AG09309 (cell line): ENCODE data around the gene ITSN1.

Source experiments
- DNase-seq: peaks from one replicate; pipeline ENCODE4 v3.0.0-alpha.2; 2010; ENCODE audit warnings: low read depth
- H3K4me3 ChIP-seq: 2 replicates; pipeline ENCODE4 v1.5.1; 2011; ENCODE audit warnings: mild to moderate bottlenecking, low read depth, low read length, moderate library complexity; ENCODE audit not compliant: control insufficient read depth
- TF ChIP-seq, protein P1 (sequence below): IDR thresholded peaks from 2 replicates; pipeline ENCODE4 v1.5.1; 2011; ENCODE audit warnings: mild to moderate bottlenecking, low read depth, low read length, inconsistent platforms; ENCODE audit not compliant: insufficient read depth, control insufficient read depth; ENCODE audit errors: missing control alignments

Gene ITSN1

DNA sequence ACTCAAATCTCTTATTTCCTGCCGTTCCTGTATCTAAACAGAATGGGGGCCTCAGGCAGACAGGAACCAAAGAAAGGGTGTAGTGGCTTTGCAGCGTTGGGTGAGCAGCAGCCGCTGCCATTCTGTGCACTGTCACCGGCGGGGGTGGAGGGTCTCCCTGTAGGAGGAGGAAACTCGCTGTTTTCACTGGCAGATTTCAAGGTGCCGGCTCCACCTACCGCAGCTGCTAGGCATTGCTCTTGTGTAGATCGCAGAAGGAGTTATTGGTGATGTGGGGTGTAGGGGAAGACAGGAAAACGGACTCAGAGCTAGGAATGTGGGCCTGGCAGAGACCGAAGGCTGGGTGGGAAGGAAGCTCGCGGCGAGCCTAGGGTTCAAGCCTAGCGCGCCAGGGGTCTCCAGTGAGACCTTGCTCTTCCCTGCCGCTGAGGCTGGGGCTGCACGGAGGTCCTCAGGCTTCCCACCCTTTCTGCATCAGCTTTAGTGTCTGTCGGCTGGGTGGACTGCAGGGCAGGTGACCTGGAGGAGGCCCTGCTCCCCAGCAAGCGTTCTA lies 252.5 kb downstream of the ITSN1 start:
- TF ChIP-seq, protein P1, sequence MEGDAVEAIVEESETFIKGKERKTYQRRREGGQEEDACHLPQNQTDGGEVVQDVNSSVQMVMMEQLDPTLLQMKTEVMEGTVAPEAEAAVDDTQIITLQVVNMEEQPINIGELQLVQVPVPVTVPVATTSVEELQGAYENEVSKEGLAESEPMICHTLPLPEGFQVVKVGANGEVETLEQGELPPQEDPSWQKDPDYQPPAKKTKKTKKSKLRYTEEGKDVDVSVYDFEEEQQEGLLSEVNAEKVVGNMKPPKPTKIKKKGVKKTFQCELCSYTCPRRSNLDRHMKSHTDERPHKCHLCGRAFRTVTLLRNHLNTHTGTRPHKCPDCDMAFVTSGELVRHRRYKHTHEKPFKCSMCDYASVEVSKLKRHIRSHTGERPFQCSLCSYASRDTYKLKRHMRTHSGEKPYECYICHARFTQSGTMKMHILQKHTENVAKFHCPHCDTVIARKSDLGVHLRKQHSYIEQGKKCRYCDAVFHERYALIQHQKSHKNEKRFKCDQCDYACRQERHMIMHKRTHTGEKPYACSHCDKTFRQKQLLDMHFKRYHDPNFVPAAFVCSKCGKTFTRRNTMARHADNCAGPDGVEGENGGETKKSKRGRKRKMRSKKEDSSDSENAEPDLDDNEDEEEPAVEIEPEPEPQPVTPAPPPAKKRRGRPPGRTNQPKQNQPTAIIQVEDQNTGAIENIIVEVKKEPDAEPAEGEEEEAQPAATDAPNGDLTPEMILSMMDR, result peak; percentile 90
- peak overlapping the region; percentile 39 for H3K4me3 ChIP-seq
- DNase-seq, result peak; percentile 61

DNA sequence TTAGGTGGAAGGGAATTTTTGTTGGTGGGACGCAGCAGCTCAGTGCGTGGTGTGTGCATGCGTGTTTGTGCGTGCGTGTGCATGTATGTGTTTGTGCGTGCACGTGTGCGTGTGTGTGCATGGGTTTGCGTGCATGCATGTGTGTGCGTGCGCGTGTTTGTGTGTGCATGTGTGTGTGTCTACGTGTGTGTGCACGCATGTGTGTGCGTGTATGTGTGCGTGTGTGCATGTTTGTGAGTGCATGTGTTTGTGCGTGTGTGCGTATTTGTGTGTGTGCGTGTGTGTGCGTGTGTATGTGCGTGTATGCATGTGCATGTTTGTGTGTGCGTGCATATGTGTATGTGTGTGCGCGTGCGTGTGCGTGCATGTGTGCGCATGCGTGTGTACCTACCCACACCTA lies 253.1 kb downstream of the ITSN1 start:
- no peak for DNase-seq
- H3K4me3 ChIP-seq, result no peak overlapping the region
- TF ChIP-seq, protein P1, result no peak

DNA sequence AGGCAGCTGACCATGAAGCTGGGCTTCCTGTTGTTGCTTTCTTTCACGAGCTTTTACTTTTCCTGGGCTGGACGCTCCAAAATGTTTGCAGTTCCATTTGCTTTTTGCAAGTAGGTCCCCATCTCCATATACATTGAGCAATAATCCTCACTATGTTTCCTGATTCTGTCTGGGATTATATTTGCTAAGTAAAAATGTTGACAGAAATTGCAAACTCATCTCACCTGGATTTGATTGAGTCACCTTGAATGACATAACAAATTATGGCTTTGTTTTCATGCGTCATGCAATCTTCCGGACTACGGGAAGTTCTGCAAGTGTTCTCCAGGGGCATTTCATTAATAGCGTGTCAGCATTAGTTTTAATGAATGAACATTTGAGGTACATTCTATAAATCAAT lies 254.4 kb downstream of the ITSN1 start:
- no peak overlapping the region for H3K4me3 ChIP-seq
- DNase-seq, result no peak
- TF ChIP-seq, protein P1, result no peak

DNA sequence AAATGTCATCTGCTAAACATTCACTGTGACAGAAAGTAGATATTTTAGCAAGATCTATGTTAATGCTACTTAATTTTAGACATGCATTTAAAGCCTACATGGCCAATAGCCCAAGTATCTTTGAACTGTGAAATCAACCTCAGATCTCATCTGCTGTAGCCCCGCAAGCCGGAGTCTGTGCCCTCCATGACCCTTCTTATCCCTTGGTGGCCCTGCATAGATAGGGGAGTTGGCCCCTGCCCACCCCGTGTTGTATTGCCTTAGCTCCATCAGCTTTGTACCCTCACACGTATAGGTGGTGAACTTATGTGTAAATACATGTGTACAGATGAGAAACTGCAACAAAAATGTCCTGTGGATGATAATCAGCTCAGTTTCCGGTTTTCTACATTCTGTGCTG lies 254.8 kb downstream of the ITSN1 start:
- no peak overlapping the region for H3K4me3 ChIP-seq
- DNase-seq, result no peak
- TF ChIP-seq, protein P1, result no peak

DNA sequence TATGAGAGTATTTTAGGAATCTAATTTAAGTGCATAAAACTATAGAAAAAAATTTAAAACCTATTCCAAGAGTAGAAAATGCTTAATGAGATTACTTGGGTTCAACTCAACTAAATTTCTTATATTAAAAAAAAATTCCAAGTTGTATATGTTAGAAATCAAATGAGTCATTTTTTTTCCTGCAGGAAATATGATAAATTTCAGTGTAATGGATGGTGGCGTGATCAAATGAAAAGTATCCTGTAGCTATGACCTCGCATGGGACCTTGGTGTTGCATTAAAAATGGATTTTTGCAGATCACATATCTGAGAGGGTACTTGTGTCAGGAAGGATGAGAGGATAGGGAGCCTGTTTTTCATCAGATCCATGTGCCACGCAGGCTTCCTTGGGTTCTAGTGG lies 255.4 kb downstream of the ITSN1 start:
- TF ChIP-seq, protein P1, result no peak
- H3K4me3 ChIP-seq, result no peak overlapping the region
- DNase-seq, result no peak

DNA sequence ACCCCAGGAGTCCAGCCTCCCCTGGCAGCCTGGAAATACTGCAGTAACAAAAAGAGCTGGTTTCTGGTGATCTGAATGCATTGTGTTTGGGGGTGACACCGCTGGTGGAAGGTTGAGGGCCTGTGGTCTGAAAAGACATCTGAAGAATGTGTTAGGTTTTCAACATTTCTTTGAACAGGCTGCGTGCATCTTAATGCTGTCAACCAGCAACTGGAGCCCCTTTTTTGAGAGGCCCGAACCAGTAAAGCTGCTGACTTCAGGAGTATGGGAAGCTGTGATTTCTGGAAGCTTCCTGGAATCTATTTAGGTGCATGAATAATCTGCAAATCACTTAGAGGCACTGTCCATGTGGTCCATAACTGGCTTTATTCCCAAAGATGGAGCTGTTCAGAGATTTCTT lies 256.3 kb downstream of the ITSN1 start:
- H3K4me3 ChIP-seq, result no peak overlapping the region
- TF ChIP-seq, protein P1, result no peak
- DNase-seq, result no peak

DNA sequence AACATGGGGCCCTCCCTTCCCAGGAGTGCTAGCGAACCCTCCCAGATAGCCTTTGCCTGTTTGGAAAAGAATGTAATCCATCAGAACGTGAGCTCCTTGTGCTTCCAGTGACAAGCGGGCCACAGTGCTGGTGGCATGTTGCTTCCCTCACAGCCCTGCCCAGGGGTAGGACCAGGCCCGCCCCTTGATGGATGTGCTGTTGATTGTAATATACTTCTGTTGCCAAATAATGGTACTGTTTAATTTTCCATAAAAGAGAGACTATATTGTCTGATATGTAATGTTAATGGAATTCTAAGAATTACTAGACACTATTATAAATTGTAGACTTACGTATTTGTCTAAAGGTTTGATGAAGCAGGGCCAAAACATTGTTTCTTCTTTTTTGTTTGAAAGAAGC lies 256.9 kb downstream of the ITSN1 start:
- DNase-seq, result no peak
- no peak overlapping the region for H3K4me3 ChIP-seq
- TF ChIP-seq, protein P1, result no peak
